SK-MEL-5 (cell line): Measurements from ENCODE around the gene HSD17B8. TPM values are rescaled to one million over a fixed set of nuclear protein-coding genes. Genes with fewer than 3 reads are reported as not detected.
A peak's percentile ranks its signal among the peaks of the same experiment; 100 is the strongest.
"Not testable (repeated sequence)": the region's sequence is repeated elsewhere in the genome, so short reads cannot be mapped to it uniquely, and the experiment has no call there.

Experiments used
- DNase-seq: peaks from one replicate; pipeline ENCODE4 v3.0.0-alpha.2; 2016; ENCODE audit warnings: low read depth, low spot score
- in situ Hi-C: cut with HindIII; loops from 2 replicates; pipeline ENCODE4 v1.10.0; 2016; ENCODE audit warnings: low sequenced_read_pairs, high pct_unique_total_duplicates, low pct_unique_long_range_greater_than_20kb
- total RNA-seq: library from RNA; depleted of rRNA; stranded (reverse); fragments of >200 nt; shearing (Covaris generic); gene quantifications from 2 replicates; pipeline ENCODE4 v1.2.3, GENCODE V29; 2014

Gene HSD17B8
- total RNA-seq, 1 experiment from 2014 or later = 6.5 TPM

GRCh38 chr6:33212857-33213165 is 8.4 kb downstream of the HSD17B8 start:
- in situ Hi-C loops = no loop called here
- no peak for DNase-seq

DNA sequence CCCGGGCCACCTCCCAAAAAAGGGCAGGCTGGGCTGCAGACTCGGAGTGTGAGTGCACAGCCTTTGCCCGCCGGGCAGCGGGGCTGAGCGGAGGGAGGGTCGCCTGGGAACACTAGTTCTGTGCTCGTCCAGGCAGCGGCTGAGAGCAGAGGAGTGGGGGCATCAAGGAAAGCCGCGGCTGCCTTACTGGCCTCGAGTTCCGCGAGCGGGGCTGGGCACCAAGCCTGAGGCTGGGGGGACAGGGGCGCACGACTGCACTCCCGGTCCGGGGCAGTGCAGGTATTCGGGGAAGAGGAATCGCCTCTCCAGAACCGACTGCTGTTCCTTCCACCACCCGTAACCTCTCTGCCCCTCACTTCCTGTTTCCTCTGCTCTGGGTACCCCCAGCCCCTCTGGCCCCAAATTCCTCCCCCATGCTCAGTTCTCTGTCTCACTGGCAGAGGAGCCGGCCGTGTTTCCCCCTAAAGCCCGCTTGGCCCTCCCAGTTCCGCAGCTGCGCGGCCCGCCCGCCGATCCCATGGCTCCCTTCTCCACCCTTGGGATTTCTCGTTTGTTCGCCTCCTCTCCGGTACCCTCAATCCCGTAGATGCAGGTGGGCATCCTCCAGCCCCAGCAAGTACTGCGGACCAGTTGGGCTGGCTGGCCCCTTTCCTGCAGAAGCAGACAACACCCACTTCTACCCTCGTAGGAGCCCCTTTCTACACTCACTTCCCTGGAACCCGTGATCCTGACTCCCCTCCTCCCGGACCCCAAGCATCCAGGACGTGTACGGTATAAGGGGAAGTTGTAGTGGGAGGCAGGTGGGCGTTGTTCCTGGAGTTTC is 8.9 kb downstream of the HSD17B8 start:
- DNase-seq = no peak
- in situ Hi-C loops = no loop called here

GRCh38 chr6:33213989-33214335 is 9.5 kb downstream of the HSD17B8 start:
- in situ Hi-C loops = no loop called here
- no peak for DNase-seq

DNA sequence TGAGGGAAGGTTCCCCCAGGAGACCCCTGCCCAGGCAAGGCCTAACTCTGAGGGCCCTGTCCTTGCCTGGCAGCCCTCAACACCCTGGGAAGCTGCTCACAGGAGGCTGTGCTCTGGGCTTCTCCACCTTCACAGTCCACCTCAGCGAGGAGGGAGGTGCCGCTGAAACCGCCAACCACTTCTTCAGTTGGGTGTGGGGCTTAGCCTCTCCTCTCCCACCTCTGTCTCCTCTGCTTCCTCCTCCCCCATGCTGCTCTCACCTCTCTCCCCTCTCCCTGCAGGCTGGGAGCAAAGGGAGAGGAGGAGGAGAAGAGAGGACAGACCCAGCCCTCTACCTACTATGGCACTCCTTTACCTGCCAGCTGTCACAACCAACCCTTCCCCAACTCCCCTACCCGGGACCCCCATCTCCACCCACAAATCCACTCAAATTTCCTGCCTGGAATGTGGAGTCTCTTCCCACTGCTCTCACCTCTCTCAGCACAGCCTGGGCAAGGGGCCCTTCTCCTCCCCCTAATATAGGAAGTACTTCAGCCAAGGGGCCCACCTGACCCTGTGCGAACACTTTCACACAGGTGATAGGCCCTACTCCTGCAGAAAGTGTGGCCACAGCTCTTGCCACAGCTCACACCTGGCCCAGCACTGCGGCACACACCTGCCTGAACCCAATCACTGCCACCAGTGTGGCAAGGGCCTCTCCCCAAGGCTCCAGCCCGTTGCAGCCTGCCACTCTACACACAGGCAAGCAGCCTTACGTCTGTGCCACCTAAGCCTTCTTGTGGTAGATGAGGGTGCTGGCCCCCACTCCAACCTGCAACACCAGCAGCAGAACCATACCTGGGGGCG is 11.0 kb downstream of the HSD17B8 start:
- in situ Hi-C loops = no loop called here
- DNase-seq = no peak

DNA sequence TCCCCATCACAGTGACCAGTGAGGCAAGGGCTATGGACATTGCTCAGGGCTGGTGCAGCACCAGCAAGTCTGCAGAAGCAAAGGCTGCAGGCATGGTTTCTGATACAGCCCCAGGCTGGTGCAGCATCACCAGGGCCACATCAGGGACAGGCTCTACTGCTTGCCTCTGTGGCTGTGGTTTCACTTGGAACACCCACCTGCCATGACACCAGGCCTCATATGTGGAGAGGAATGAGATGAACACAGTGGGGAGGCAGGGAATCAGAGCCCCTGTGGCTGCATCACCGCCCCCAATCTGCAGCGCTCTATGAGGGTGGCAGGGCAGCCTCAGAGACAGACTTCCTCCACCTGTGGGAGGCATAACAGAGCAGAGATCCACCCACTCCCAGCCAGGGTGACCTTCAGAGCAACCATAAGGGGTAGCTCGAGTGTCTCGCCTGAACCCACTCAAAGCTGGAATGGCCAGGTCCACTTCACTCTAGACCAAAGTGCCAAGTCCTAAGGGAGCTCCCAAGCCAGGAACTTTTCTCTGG is 11.7 kb downstream of the HSD17B8 start:
- no peak for DNase-seq
- in situ Hi-C loops = no loop called here

- in situ Hi-C loops = no loop called here
- no peak for DNase-seq
Observed at GRCh38 chr6:33217246-33217645, 12.8 kb downstream of the HSD17B8 start.

GRCh38 chr6:33217681-33218080 is 13.2 kb downstream of the HSD17B8 start:
- in situ Hi-C loops = no loop called here
- DNase-seq = no peak

- in situ Hi-C loops, DNase-seq: not testable (repeated sequence)
Observed at GRCh38 chr6:33226503-33227120, 22.2 kb downstream of the HSD17B8 start.

DNA sequence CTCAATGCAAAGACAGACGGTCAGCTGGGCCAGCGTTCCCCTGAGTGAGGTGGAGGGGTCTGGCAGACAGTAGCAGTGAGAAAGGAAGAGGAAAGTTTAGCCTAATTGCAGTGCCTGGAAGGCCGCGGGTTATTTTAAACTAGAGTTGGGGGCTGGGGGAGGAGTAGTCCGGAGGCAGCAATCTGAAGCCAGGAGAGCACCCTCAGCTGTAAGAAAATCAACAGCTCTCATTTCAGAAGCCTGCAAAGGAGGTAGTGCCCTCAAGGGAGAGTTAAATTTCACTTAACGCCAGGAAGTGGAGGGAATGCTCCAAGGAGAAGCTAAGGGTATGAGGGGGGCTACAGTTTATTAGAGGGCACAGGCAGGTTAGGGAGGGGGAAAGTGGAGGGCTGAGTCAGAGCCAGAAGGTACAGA is 30.8 kb downstream of the HSD17B8 start:
- DNase-seq = no peak
- in situ Hi-C loops = no loop called here

- in situ Hi-C loops = no loop called here
Observed at GRCh38 chr6:33236328-33236727, 31.9 kb downstream of the HSD17B8 start.

DNA sequence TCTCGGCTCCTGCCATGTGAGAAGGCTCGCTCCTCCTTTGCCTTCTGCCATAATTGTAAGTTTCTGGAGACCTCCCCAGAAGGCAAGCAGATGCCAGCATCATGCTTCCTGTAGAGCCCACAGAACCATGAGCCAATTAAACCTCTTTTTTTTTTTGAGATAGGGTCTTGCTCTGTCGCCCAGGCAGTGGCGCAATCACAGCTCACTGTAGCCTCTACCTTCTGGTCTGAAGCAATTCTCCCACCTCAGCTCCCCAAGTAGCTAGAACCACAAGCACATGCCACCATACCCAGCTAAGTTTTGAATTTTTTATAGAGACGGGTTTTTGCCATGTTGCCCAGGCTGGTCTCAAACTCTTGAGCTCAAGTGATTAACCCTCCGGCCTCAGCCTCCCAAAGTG is 32.4 kb downstream of the HSD17B8 start:
- in situ Hi-C loops = no loop called here

More at GRCh38 chr6:33236328-33236727, 31.9 kb downstream of the HSD17B8 start:
- DNase-seq = no peak

GRCh38 chr6:33237741-33238140 is 33.3 kb downstream of the HSD17B8 start:
- DNase-seq = no peak
- in situ Hi-C loops = no loop called here

More for the DNA sequence above, 32.4 kb downstream of the HSD17B8 start:
- no peak for DNase-seq

DNA sequence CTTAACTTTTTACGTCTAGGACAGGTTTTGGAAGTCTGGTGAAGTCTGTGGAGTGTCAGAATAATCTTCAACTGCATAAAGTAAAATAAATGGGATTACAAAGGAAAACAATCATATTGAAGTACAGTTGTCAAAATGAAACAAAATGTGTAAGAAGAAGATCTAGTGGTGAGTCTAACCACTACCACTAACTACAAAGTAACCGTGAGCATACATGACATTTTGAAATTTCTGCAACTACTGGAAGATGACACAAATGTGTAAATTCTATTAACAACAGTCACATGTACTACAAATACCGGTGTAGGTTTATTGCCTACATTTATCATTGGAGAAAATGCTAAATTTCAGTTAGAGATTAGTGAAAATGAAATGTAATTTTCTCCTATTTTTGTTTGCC is 37.5 kb downstream of the HSD17B8 start:
- no peak for DNase-seq
- in situ Hi-C loops = no loop called here

DNA sequence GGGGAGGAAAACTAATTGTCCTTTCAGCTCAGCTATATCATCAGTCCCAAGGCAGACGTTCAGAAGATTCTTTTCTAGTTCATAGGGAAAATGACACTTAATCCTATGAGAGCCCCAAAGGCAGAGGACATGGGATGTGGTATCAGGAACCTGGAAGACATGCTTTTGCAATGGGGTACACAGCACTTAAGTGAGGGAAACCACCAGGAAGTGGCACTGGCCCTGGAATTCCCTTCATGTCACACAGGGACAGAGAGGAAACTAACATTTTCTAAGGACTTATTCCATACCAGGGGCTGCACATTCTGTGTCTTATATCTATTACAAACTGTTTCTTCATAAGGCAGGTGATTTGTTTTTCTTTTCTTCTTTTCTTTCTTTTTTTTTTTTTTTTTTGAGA is 39.0 kb downstream of the HSD17B8 start:
- in situ Hi-C loops = no loop called here
- DNase-seq = no peak

DNA sequence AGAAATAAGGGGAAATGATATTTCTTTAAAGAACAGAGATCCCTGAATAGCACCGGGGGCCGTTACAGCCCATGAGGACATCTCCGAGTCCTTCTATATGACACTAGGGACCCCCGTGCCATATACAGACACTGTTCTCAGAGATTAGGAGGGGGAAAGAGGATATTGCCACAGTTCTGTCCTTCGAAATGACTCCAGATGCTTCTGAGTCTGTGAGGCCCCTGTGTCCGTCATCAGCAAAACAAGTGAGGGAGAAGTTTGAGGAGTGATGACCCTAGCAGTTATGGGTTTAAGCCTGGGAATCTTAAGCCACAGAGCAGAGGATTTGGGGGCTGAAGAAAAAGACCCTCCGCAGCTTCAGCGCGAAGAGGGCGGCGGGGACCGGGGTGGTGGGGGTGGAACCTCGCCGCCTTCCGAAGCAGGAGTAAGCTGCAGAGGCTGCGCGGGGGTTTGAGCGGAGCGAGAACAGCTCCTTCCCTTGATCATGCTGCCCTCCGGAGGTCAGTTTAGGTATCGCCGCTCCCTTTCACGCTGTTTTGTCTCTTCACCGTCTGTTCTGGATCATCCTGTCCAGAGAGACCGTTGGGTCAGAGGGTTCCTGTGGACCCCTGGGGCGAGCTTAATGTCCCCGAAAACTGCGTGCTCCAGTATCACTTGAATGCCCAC is 43.7 kb downstream of the HSD17B8 start:
- peak; percentile 88 for DNase-seq
- in situ Hi-C loops = no loop called here

GRCh38 chr6:33248643-33248931 is 44.1 kb downstream of the HSD17B8 start:
- in situ Hi-C loops = no loop called here
- no peak for DNase-seq

GRCh38 chr6:33248932-33249731 is 44.7 kb downstream of the HSD17B8 start:
- in situ Hi-C loops = no loop called here
- peak; percentile 99 for DNase-seq
